ENCODE data around the gene TMF1.

Gene TMF1

GRCh38 chr3:69092030-69092516, 39.9 kb upstream of the TMF1 start:
- H3K79me2 ChIP-seq (ENCODE audit: control insufficient read depth, low read length): peaks cover 22% of the 10 kb centered on the region
- no peaks in the 10 kb centered on the region for H3K27me3 ChIP-seq (ENCODE audit: control insufficient read depth, low read length)
- H3K9me2 ChIP-seq (replicated peaks; ENCODE audit: control insufficient read depth, low read length): no peaks in the 10 kb centered on the region
- H3K4me2 ChIP-seq (ENCODE audit: low read length): peak overlapping the region; percentile 56
- H3K9me3 ChIP-seq (ENCODE audit: control insufficient read depth, insufficient read depth, low read length): no peaks in the 10 kb centered on the region
- peaks cover 67% of the 10 kb centered on the region for H3K4me1 ChIP-seq (ENCODE audit: control insufficient read depth, low read length)
- H3K36me3 ChIP-seq (ENCODE audit: control insufficient read depth, low read length): no peaks in the 10 kb centered on the region
- H4K20me1 ChIP-seq (ENCODE audit: control insufficient read depth, insufficient read depth, low read depth, low read length): no peaks in the 10 kb centered on the region
- peaks cover 4% of the 10 kb centered on the region; the same call in 1 of the 2 replicates for H3F3A ChIP-seq (ENCODE audit: control insufficient read depth, insufficient read depth)
- peak overlapping the region; percentile 34 for H3K4me3 ChIP-seq (ENCODE audit: low read length)
- TF ChIP-seq CTCF (IDR thresholded peaks at IDR 0.05; ENCODE audit: low read depth, low read length, poor library complexity, severe bottlenecking): no peak
- no peak for TF ChIP-seq EZH2phosphoT487 (IDR thresholded peaks at IDR 0.05; ENCODE audit: borderline replicate concordance, low read length)
- peak overlapping the region; percentile 45 for H3K27ac ChIP-seq (ENCODE audit: low read depth, low read length)

- Histone ChIP-seq H3K27ac (ENCODE audit: low read depth, low read length) (peak overlapping the region; percentile 45), H3K9me2 (replicated peaks; ENCODE audit: control insufficient read depth, low read length) (no peaks in the 10 kb centered on the region), H3K36me3 (ENCODE audit: control insufficient read depth, low read length) (no peaks in the 10 kb centered on the region), H3F3A (ENCODE audit: control insufficient read depth, insufficient read depth) (peaks cover 4% of the 10 kb centered on the region; the same call in 1 of the 2 replicates), H3K4me1 (ENCODE audit: control insufficient read depth, low read length) (peaks cover 69% of the 10 kb centered on the region), H3K4me2 (ENCODE audit: low read length) (peak overlapping the region; percentile 56), H3K4me3 (ENCODE audit: low read length) (peak overlapping the region; percentile 34), H3K9me3 (ENCODE audit: control insufficient read depth, insufficient read depth, low read length) (no peaks in the 10 kb centered on the region), H3K27me3 (ENCODE audit: control insufficient read depth, low read length) (no peaks in the 10 kb centered on the region), H4K20me1 (ENCODE audit: control insufficient read depth, insufficient read depth, low read depth, low read length) (no peaks in the 10 kb centered on the region), H3K79me2 (ENCODE audit: control insufficient read depth, low read length) (peaks cover 22% of the 10 kb centered on the region)
- TF ChIP-seq CTCF (IDR thresholded peaks at IDR 0.05; ENCODE audit: low read depth, low read length, poor library complexity, severe bottlenecking) (no peak), EZH2phosphoT487 (IDR thresholded peaks at IDR 0.05; ENCODE audit: borderline replicate concordance, low read length) (no peak)
Measured at GRCh38 chr3:69091389-69092029, 39.4 kb upstream of the TMF1 start.

GRCh38 chr3:69090021-69090420, 37.9 kb upstream of the TMF1 start:
- no peaks in the 10 kb centered on the region for H3K9me2 ChIP-seq (replicated peaks; ENCODE audit: control insufficient read depth, low read length)
- peaks cover 37% of the 10 kb centered on the region for H3K79me2 ChIP-seq (ENCODE audit: control insufficient read depth, low read length)
- no peak for TF ChIP-seq EZH2phosphoT487 (IDR thresholded peaks at IDR 0.05; ENCODE audit: borderline replicate concordance, low read length)
- TF ChIP-seq CTCF (IDR thresholded peaks at IDR 0.05; ENCODE audit: low read depth, low read length, poor library complexity, severe bottlenecking): no peak
- no peaks in the 10 kb centered on the region for H3K9me3 ChIP-seq (ENCODE audit: control insufficient read depth, insufficient read depth, low read length)
- H3F3A ChIP-seq (ENCODE audit: control insufficient read depth, insufficient read depth): peaks cover 4% of the 10 kb centered on the region; the same call in 1 of the 2 replicates
- no peaks in the 10 kb centered on the region for H3K36me3 ChIP-seq (ENCODE audit: control insufficient read depth, low read length)
- no peak overlapping the region for H3K4me3 ChIP-seq (ENCODE audit: low read length)
- H4K20me1 ChIP-seq (ENCODE audit: control insufficient read depth, insufficient read depth, low read depth, low read length): no peaks in the 10 kb centered on the region
- H3K4me2 ChIP-seq (ENCODE audit: low read length): peak overlapping the region; percentile 22
- no peaks in the 10 kb centered on the region for H3K27me3 ChIP-seq (ENCODE audit: control insufficient read depth, low read length)
- H3K27ac ChIP-seq (ENCODE audit: low read depth, low read length): no peak overlapping the region
- H3K4me1 ChIP-seq (ENCODE audit: control insufficient read depth, low read length): peaks cover 79% of the 10 kb centered on the region
